ENCODE results near the gene TEKTIP1. TPM values are rescaled to one million over a fixed set of nuclear protein-coding genes. Genes with fewer than 3 reads are reported as not detected.

Gene TEKTIP1
- total RNA-seq, 1 experiment from 2014 or later, result 0.49 TPM

GRCh38 chr19:3531716-3532115, 7.3 kb upstream of the TEKTIP1 start:
- ChIA-PET CTCF (interaction anchor here (0.6 kb wide), 1 partner anchor 581 kb away, joined by 3 read pairs; no protein-coding TSS in a partner anchor), POLR2A (no interaction called here)
- intact Hi-C loops (cut with micrococcal nuclease), result no loop called here
- DNase-seq (ENCODE audit: unreplicated experiment), result no peak
- no peaks in the 10 kb centered on the region for H3K4me1 Mint-ChIP-seq (ENCODE audit: insufficient read depth, unreplicated experiment)
- H3K27me3 Mint-ChIP-seq (ENCODE audit: insufficient read depth, unreplicated experiment), result no peaks in the 10 kb centered on the region
- no peak overlapping the region for H3K27ac Mint-ChIP-seq (ENCODE audit: low read depth, unreplicated experiment)
- no TSS peak for BruUV-seq (replicated peaks)
- H3K9me3 Mint-ChIP-seq (ENCODE audit: unreplicated experiment), result no peaks in the 10 kb centered on the region
- peaks cover 42% of the 10 kb centered on the region for H3K36me3 Mint-ChIP-seq (ENCODE audit: insufficient read depth, unreplicated experiment)
- no peak for TF ChIP-seq CTCF (IDR thresholded peaks at IDR 0.05; ENCODE audit: unreplicated experiment)
- no peak overlapping the region for H3K4me3 Mint-ChIP-seq (ENCODE audit: unreplicated experiment)

GRCh38 chr19:3532154-3532786, 6.7 kb upstream of the TEKTIP1 start:
- BruUV-seq (replicated peaks), result no TSS peak
- no peak for TF ChIP-seq CTCF (IDR thresholded peaks at IDR 0.05; ENCODE audit: unreplicated experiment)
- Mint-ChIP-seq H3K27ac (ENCODE audit: low read depth, unreplicated experiment) (no peak overlapping the region), H3K4me3 (ENCODE audit: unreplicated experiment) (no peak overlapping the region), H3K36me3 (ENCODE audit: insufficient read depth, unreplicated experiment) (peaks cover 39% of the 10 kb centered on the region), H3K4me1 (ENCODE audit: insufficient read depth, unreplicated experiment) (no peaks in the 10 kb centered on the region), H3K27me3 (ENCODE audit: insufficient read depth, unreplicated experiment) (no peaks in the 10 kb centered on the region), H3K9me3 (ENCODE audit: unreplicated experiment) (no peaks in the 10 kb centered on the region)
- ChIA-PET CTCF (interaction anchor here (0.6 kb wide), 1 partner anchor 582 kb away, joined by 3 read pairs; no protein-coding TSS in a partner anchor), POLR2A (no interaction called here)
- no peak for DNase-seq (ENCODE audit: unreplicated experiment)
- intact Hi-C loops (cut with micrococcal nuclease), result no loop called here

GRCh38 chr19:3533033-3533432, 5.9 kb upstream of the TEKTIP1 start:
- intact Hi-C loops (cut with micrococcal nuclease), result no loop called here
- POLR2A ChIA-PET, result no interaction called here
- Mint-ChIP-seq H3K36me3 (ENCODE audit: insufficient read depth, unreplicated experiment) (peaks cover 46% of the 10 kb centered on the region), H3K4me1 (ENCODE audit: insufficient read depth, unreplicated experiment) (no peaks in the 10 kb centered on the region), H3K9me3 (ENCODE audit: unreplicated experiment) (no peaks in the 10 kb centered on the region), H3K27ac (ENCODE audit: low read depth, unreplicated experiment) (no peak overlapping the region), H3K27me3 (ENCODE audit: insufficient read depth, unreplicated experiment) (no peaks in the 10 kb centered on the region), H3K4me3 (ENCODE audit: unreplicated experiment) (no peak overlapping the region)
- TF ChIP-seq CTCF (IDR thresholded peaks at IDR 0.05; ENCODE audit: unreplicated experiment), result no peak
- CTCF ChIA-PET, result no interaction called here
- no peak for DNase-seq (ENCODE audit: unreplicated experiment)
- BruUV-seq (replicated peaks), result no TSS peak

- POLR2A ChIA-PET, result no interaction called here
- no peak overlapping the region for H3K4me3 Mint-ChIP-seq (ENCODE audit: unreplicated experiment)
- no peak for TF ChIP-seq CTCF (IDR thresholded peaks at IDR 0.05; ENCODE audit: unreplicated experiment)
Observed at GRCh38 chr19:3533563-3534216, 5.3 kb upstream of the TEKTIP1 start.

More at GRCh38 chr19:3533563-3534216, 5.3 kb upstream of the TEKTIP1 start:
- no peak for DNase-seq (ENCODE audit: unreplicated experiment)
- CTCF ChIA-PET, result interaction anchor here (1.4 kb wide), 1 partner anchor 61 kb away, joined by 3 read pairs; no protein-coding TSS in a partner anchor
- no peaks in the 10 kb centered on the region for H3K9me3 Mint-ChIP-seq (ENCODE audit: unreplicated experiment)
- H3K4me1 Mint-ChIP-seq (ENCODE audit: insufficient read depth, unreplicated experiment), result no peaks in the 10 kb centered on the region
- BruUV-seq (replicated peaks), result no TSS peak
- H3K27ac Mint-ChIP-seq (ENCODE audit: low read depth, unreplicated experiment), result no peak overlapping the region
- peaks cover 52% of the 10 kb centered on the region for H3K36me3 Mint-ChIP-seq (ENCODE audit: insufficient read depth, unreplicated experiment)
- H3K27me3 Mint-ChIP-seq (ENCODE audit: insufficient read depth, unreplicated experiment), result no peaks in the 10 kb centered on the region
- intact Hi-C loops (cut with micrococcal nuclease), result no loop called here
